Astrocyte (in vitro differentiated cells and primary cell): ENCODE data around the gene CALU. TPM values are rescaled to one million over a fixed set of nuclear protein-coding genes. Genes with fewer than 3 reads are reported as not detected.

Experiments
- DNase-seq: peaks from one replicate; pipeline ENCODE4 v3.0.0-alpha.2; 2010; ENCODE audit warnings: low read depth
- FAIRE-seq: peaks from 2 replicates; lab custom pipeline; 2011; peaks lifted over from hg19 to GRCh38; lab: Jason Lieb, UNC
- H2AFZ ChIP-seq: 2 replicates; pipeline ENCODE4 v1.6.0; 2012; ENCODE audit warnings: low read depth, low read length, inconsistent platforms
- H3K27ac ChIP-seq: 2 replicates; pipeline ENCODE4 v1.5.1; 2011; ENCODE audit warnings: low read depth, low read length, inconsistent platforms
- H3K27me3 ChIP-seq: 2 replicates; pipeline ENCODE4 v1.6.0; 2011; ENCODE audit warnings: low read length, inconsistent platforms; ENCODE audit not compliant: insufficient read depth
- H3K36me3 ChIP-seq: 2 replicates; pipeline ENCODE4 v1.5.1; 2011; ENCODE audit warnings: low read length, inconsistent platforms; ENCODE audit not compliant: insufficient read depth
- H3K4me1 ChIP-seq: 2 replicates; pipeline ENCODE4 v1.5.1; 2011; ENCODE audit warnings: low read length, inconsistent platforms; ENCODE audit not compliant: insufficient read depth
- H3K4me2 ChIP-seq: 2 replicates; pipeline ENCODE4 v1.6.0; 2012; ENCODE audit warnings: low read length, inconsistent platforms
- H3K4me3 ChIP-seq: 2 replicates; pipeline ENCODE4 v1.5.1; 2011; ENCODE audit warnings: low read depth, mild to moderate bottlenecking, low read length, inconsistent platforms; ENCODE audit not compliant: insufficient read depth
- H3K79me2 ChIP-seq: 2 replicates; pipeline ENCODE4 v1.6.0; 2012; ENCODE audit warnings: mild to moderate bottlenecking, low read length, inconsistent platforms; ENCODE audit not compliant: insufficient read depth
- H3K9ac ChIP-seq: 2 replicates; pipeline ENCODE4 v1.6.0; 2012; ENCODE audit warnings: mild to moderate bottlenecking, low read length, inconsistent platforms
- H3K9me3 ChIP-seq: 2 replicates; pipeline ENCODE4 v1.5.1; 2012; ENCODE audit warnings: low read depth, mild to moderate bottlenecking, low read length, inconsistent platforms; ENCODE audit not compliant: insufficient read depth
- H4K20me1 ChIP-seq: 2 replicates; pipeline ENCODE4 v1.6.0; 2012; ENCODE audit warnings: low read length, inconsistent platforms; ENCODE audit not compliant: insufficient read depth
- H3K27ac Mint-ChIP-seq: one replicate; pipeline ENCODE4 v1.8.0; 2021; ENCODE audit warnings: mild to moderate bottlenecking, mixed read lengths; ENCODE audit not compliant: unreplicated experiment
- H3K27me3 Mint-ChIP-seq: one replicate; pipeline ENCODE4 v1.8.0; 2021; ENCODE audit warnings: low read depth, mixed read lengths; ENCODE audit not compliant: unreplicated experiment
- H3K36me3 Mint-ChIP-seq: one replicate; pipeline ENCODE4 v1.8.0; 2021; ENCODE audit warnings: low read depth, mixed read lengths; ENCODE audit not compliant: unreplicated experiment
- H3K4me1 Mint-ChIP-seq: one replicate; pipeline ENCODE4 v1.8.0; 2021; ENCODE audit warnings: low read depth, mixed read lengths; ENCODE audit not compliant: unreplicated experiment
- H3K4me3 Mint-ChIP-seq: one replicate; pipeline ENCODE4 v1.8.0; 2021; ENCODE audit warnings: mild to moderate bottlenecking, moderate library complexity, mixed read lengths; ENCODE audit not compliant: unreplicated experiment
- H3K9me3 Mint-ChIP-seq: one replicate; pipeline ENCODE4 v1.8.0; 2021; ENCODE audit warnings: mild to moderate bottlenecking, mixed read lengths; ENCODE audit not compliant: unreplicated experiment
- CTCF ChIP-seq: IDR thresholded peaks from 2 replicates; pipeline ENCODE4 v1.5.1; 2011; ENCODE audit warnings: low read depth, mild to moderate bottlenecking, inconsistent platforms, low read length, moderate library complexity; ENCODE audit not compliant: insufficient read depth
- EZH2 ChIP-seq: IDR thresholded peaks from 2 replicates; pipeline ENCODE4 v1.6.1; 2012; ENCODE audit warnings: mild to moderate bottlenecking, low read length, inconsistent platforms; ENCODE audit not compliant: insufficient read depth
- total RNA-seq: library from RNA; stranded (reverse); gene quantifications from 2 replicates; pipeline ENCODE4 v1.2.1, GENCODE V29; 2021

CALU gene
- total RNA-seq, 1 donor from 2014 or later: 670 TPM

DNA sequence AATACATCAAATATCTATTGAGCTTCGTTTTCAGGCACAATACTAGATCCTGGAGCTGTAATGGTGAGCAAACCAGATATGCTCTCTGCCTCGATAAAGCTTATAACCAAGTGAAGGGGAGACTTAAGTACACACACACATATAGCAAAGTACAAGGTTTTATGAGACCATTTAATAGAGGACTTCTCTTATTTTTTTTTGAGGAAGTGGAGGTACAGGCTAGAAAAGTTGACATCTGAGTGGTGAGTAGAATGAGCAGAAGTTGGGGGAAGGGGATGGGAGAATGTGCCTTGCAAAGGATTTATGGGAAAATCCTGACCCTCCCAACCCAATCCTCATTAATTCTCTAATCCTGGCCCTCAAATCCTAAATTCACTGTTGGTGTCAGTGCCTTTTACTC lies 60.3 kb downstream of the CALU start:
- Histone ChIP-seq H2AFZ (no peak overlapping the region), H4K20me1 (no peaks in the 10 kb centered on the region), H3K4me1 (peaks cover 3% of the 10 kb centered on the region), H3K36me3 (no peaks in the 10 kb centered on the region), H3K4me3 (no peak overlapping the region), H3K27ac (no peak overlapping the region), H3K27me3 (no peaks in the 10 kb centered on the region), H3K9me3 (no peaks in the 10 kb centered on the region), H3K79me2 (no peaks in the 10 kb centered on the region), H3K9ac (no peak overlapping the region), H3K4me2 (no peak overlapping the region)
- Mint-ChIP-seq H3K27me3 (peaks cover 2% of the 10 kb centered on the region), H3K4me3 (no peak overlapping the region), H3K9me3 (peaks cover 3% of the 10 kb centered on the region), H3K4me1 (peaks cover 11% of the 10 kb centered on the region), H3K27ac (no peak overlapping the region), H3K36me3 (peaks cover 27% of the 10 kb centered on the region)
- FAIRE-seq (no peak), DNase-seq (no peak)
- no peak for TF ChIP-seq EZH2
- TF ChIP-seq CTCF: no peak

- H3K27ac Mint-ChIP-seq: no peak overlapping the region
- no peak overlapping the region for H3K9ac ChIP-seq
- no peaks in the 10 kb centered on the region for H4K20me1 ChIP-seq
- no peaks in the 10 kb centered on the region for H3K79me2 ChIP-seq
- TF ChIP-seq CTCF: no peak
- no peak for TF ChIP-seq EZH2
- DNase-seq (no peak), FAIRE-seq (no peak)
- H3K4me1 Mint-ChIP-seq: peaks cover 14% of the 10 kb centered on the region
- no peak overlapping the region for H3K4me2 ChIP-seq
- no peaks in the 10 kb centered on the region for H3K36me3 ChIP-seq
- H3K27ac ChIP-seq: no peak overlapping the region
- H3K4me3 Mint-ChIP-seq: no peak overlapping the region
- H3K27me3 Mint-ChIP-seq: peaks cover 2% of the 10 kb centered on the region
- no peak overlapping the region for H3K4me3 ChIP-seq
- H3K9me3 ChIP-seq: no peaks in the 10 kb centered on the region
- no peaks in the 10 kb centered on the region for H3K27me3 ChIP-seq
- H2AFZ ChIP-seq: no peak overlapping the region
- peaks cover 30% of the 10 kb centered on the region for H3K36me3 Mint-ChIP-seq
- H3K4me1 ChIP-seq: peaks cover 3% of the 10 kb centered on the region
- peaks cover 6% of the 10 kb centered on the region for H3K9me3 Mint-ChIP-seq
Observed at GRCh38 chr7:128800567-128800966, 61.4 kb downstream of the CALU start.

DNA sequence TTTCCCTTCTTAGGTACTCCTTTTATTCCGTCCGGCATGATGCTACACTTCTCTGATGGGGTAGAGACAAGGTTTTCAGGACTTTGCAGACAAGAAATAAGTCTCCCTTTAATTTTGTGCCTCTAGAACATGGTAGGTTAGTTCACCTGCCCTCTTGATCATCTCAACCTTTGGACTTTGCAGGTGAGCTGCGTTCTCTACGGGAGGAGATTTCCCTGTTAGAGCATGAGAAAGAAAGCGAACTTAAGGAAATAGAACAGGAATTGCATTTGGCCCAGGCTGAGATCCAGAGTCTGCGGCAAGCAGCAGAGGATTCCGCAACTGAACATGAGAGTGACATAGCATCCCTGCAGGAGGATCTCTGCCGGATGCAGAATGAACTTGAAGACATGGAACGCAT lies 61.8 kb downstream of the CALU start:
- H3K9ac ChIP-seq: no peak overlapping the region
- no peaks in the 10 kb centered on the region for H3K9me3 ChIP-seq
- Mint-ChIP-seq H3K27ac (no peak overlapping the region), H3K9me3 (peaks cover 6% of the 10 kb centered on the region), H3K4me1 (peaks cover 14% of the 10 kb centered on the region), H3K4me3 (no peak overlapping the region), H3K27me3 (peaks cover 2% of the 10 kb centered on the region), H3K36me3 (peaks cover 34% of the 10 kb centered on the region)
- H3K27me3 ChIP-seq: no peaks in the 10 kb centered on the region
- no peak overlapping the region for H2AFZ ChIP-seq
- TF ChIP-seq CTCF: no peak
- TF ChIP-seq EZH2: no peak
- H3K36me3 ChIP-seq: peaks cover 1% of the 10 kb centered on the region
- no peaks in the 10 kb centered on the region for H3K79me2 ChIP-seq
- FAIRE-seq (no peak), DNase-seq (no peak)
- no peak overlapping the region for H3K4me2 ChIP-seq
- H3K27ac ChIP-seq: no peak overlapping the region
- no peak overlapping the region for H3K4me3 ChIP-seq
- H4K20me1 ChIP-seq: no peaks in the 10 kb centered on the region
- peaks cover 3% of the 10 kb centered on the region for H3K4me1 ChIP-seq
